Fibroblast of skin of scalp (primary cell): ENCODE data around the gene PRKCE.

Source experiments
- DNase-seq: peaks from one replicate; pipeline ENCODE4 v3.0.0-alpha.2; 2013

The PRKCE gene

GRCh38 chr2:46177461-46178089, 526.1 kb downstream of the PRKCE start:
- DNase-seq, result peak; percentile 35

GRCh38 chr2:46179037-46179621, 527.7 kb downstream of the PRKCE start:
- peak; percentile 96 for DNase-seq

- no peak for DNase-seq
These were observed 528.7 kb downstream of the PRKCE start for GRCh38 chr2:46180189-46180588.

GRCh38 chr2:46181306-46181705, 529.8 kb downstream of the PRKCE start:
- DNase-seq, result no peak

- DNase-seq, result no peak
These were observed 530.5 kb downstream of the PRKCE start for GRCh38 chr2:46181789-46182530.

- DNase-seq, result no peak
These were observed 532.0 kb downstream of the PRKCE start for GRCh38 chr2:46183426-46183825.

GRCh38 chr2:46184794-46185583, 533.5 kb downstream of the PRKCE start:
- DNase-seq, result no peak

- peak; percentile 41 for DNase-seq
These were observed 535.7 kb downstream of the PRKCE start for GRCh38 chr2:46187112-46187618.

GRCh38 chr2:46188041-46188716, 536.7 kb downstream of the PRKCE start:
- DNase-seq, result no peak

GRCh38 chr2:46193356-46193755, 541.9 kb downstream of the PRKCE start:
- no peak for DNase-seq

- DNase-seq, result no peak
These were observed 542.4 kb downstream of the PRKCE start for GRCh38 chr2:46193855-46194254.

- DNase-seq, result no peak
These were observed 543.4 kb downstream of the PRKCE start for GRCh38 chr2:46194856-46195255.

GRCh38 chr2:46195819-46196218, 544.3 kb downstream of the PRKCE start:
- no peak for DNase-seq

GRCh38 chr2:46196871-46197462, 545.5 kb downstream of the PRKCE start:
- DNase-seq, result no peak

- DNase-seq, result no peak
These were observed 546.2 kb downstream of the PRKCE start for GRCh38 chr2:46197672-46198071.

- DNase-seq, result no peak
These were observed 546.8 kb downstream of the PRKCE start for GRCh38 chr2:46198164-46198883.

GRCh38 chr2:46198966-46199365, 547.5 kb downstream of the PRKCE start:
- no peak for DNase-seq

GRCh38 chr2:46200100-46200690, 548.7 kb downstream of the PRKCE start:
- DNase-seq, result no peak

- DNase-seq, result no peak
These were observed 549.6 kb downstream of the PRKCE start for GRCh38 chr2:46200861-46201605.

- no peak for DNase-seq
These were observed 551.0 kb downstream of the PRKCE start for GRCh38 chr2:46202453-46202852.
